Smooth muscle cell of the brain vasculature (primary cell): ENCODE data around the gene ZMPSTE24.
A peak's percentile ranks its signal among the peaks of the same experiment; 100 is the strongest.
"Not testable (repeated sequence)": the region's sequence is repeated elsewhere in the genome, so short reads cannot be mapped to it uniquely, and the experiment has no call there.

Source experiments
- DNase-seq: peaks from one replicate; pipeline ENCODE4 v3.0.0-alpha.2; 2012; ENCODE audit warnings: low read depth, low spot score

The ZMPSTE24 gene

GRCh38 chr1:40318476-40318875, 60.4 kb downstream of the ZMPSTE24 start:
- no peak for DNase-seq

- DNase-seq: no peak
These were observed 61.1 kb downstream of the ZMPSTE24 start for GRCh38 chr1:40318970-40319621.

GRCh38 chr1:40331403-40331802, 73.4 kb downstream of the ZMPSTE24 start:
- not testable (repeated sequence) for DNase-seq

- DNase-seq: no peak
These were observed 74.7 kb downstream of the ZMPSTE24 start for GRCh38 chr1:40332695-40333094.

- no peak for DNase-seq
These were observed 79.4 kb downstream of the ZMPSTE24 start for GRCh38 chr1:40337443-40337842.

- DNase-seq: peak; percentile 64
These were observed 80.8 kb downstream of the ZMPSTE24 start for GRCh38 chr1:40338745-40339419.

GRCh38 chr1:40339420-40340323, 81.6 kb downstream of the ZMPSTE24 start:
- no peak for DNase-seq

GRCh38 chr1:40341491-40342380, 83.7 kb downstream of the ZMPSTE24 start:
- no peak for DNase-seq

GRCh38 chr1:40342381-40342717, 84.3 kb downstream of the ZMPSTE24 start:
- DNase-seq: not testable (repeated sequence)
